CD4-positive, alpha-beta T cell treated with Interleukin-2 at 100 ng/mL for 4 hours (primary cell): Measurements from ENCODE around the gene GNAT3.

Experiments
- DNase-seq: peaks from one replicate; pipeline ENCODE4 v3.0.0-alpha.2; 2020; ENCODE audit warnings: low spot score

Gene GNAT3

DNA sequence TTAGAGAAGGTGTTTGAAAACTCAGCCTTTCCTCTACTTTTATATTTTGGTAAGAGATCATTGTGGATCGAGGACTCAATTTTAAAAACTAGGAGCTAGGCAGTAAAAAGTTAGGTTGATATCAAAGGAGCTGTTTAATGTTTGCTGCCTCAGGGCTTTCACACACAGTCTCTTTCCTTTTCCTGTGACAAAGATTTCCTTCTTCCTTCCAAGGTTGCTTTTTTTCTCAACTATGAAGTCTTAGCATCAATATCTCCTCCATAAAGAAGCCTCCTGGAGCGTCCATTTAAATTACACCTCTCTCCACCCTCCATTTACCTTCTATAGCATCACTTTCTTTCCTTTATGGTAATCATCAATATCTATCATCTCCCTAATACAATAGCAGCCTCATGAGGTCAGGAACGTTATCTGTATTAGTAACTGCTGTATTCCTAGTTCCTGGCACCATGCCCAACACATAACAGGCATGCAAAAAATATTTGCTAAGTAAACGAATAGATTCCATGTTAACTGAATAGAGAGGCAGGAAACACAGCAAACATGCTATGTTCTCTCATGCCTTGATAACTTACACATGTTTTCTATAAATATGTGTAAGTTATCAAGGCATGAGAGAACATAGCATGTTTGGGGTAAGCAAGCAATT lies 48.5 kb downstream of the GNAT3 start:
- DNase-seq, result no peak

DNA sequence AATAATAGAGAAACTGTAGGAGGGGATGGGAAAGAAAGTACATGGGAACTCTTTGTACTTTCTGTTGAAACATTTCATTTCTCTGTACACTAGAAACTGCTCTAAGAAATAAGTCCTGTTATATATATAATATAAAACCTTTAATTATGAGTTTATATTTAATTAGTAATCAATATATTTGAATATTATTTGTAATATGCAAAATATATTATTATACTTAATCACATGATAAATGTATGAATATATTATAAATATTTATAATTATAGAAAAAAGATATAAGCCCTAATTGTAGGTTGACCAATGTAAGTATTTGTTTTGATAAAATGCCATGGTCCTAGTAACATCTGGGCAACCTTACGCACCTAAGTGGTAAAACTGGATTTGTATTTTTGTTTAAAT lies 51.0 kb downstream of the GNAT3 start:
- DNase-seq, result no peak

DNA sequence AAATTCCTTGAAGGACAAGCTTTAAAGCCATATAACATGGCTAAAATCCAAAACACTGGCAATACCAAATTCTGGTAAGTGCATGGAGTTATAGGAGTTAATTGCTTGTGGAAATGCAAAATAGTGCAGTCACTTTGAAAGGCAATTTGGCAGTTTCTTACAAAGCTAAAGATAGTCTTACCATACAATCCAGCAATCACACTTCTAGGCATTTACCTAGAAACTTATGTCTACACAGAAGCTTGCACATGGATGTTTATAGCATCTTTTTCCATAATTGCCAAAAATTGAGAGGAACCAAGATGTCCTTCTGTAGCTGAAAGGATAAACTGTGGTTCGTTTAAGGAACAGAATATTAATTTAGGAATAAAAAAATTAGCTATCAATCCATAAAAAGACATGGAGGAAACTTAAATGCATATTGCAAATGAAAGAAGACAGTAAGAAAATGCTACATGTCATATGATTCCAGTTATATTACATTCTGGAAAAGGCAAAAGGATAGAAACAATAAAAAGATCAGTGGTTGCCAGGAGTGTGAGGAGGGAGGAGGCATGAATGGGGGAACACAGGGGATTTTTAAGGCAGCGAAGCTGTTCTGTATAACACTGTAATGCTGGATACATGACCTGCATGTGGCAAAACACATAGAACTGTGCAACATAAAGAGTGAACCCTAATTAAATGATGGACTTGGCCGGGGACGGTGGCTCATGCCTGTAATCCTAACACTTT lies 51.9 kb downstream of the GNAT3 start:
- no peak for DNase-seq

DNA sequence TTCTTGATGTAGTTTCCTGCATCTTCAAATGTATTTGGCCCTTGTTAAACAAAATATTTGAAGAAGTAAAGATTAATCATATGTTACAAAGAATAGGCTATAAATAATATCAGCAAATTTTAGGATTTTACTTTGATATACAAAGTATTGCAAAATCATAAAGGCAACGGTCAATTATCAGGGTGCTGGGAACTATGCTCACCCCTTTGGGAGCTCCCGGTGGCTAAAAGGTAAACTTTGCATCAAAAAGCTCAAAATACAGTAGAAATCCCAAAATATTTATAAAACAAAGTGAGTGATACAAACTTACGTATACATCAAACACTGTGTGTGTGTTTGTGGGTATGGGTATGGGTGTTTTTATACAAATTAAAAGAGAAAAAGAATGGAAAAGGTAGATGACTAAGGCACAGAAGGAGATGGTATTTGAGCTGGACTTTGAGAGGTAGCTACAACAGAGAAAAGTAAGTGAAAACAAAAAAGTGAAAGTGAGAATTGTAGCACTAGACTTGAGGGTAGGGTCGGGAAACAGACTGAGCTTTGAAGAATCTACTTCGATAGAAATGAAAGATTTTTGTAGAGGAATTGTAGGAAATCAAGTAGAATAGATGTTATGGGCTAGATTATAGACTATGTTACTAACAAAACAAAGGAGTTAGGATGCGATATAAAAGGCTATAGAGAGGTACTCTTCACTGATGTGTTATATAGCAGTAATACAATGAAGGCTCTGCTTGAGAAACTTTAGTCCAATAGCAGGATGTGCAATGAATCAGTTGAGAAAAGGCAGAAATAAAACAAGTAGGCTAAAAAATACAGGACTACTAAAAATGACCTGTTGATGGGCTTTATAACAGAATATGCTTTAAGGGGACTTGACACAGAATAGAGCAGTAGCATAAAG lies 52.8 kb downstream of the GNAT3 start:
- DNase-seq, result no peak

DNA sequence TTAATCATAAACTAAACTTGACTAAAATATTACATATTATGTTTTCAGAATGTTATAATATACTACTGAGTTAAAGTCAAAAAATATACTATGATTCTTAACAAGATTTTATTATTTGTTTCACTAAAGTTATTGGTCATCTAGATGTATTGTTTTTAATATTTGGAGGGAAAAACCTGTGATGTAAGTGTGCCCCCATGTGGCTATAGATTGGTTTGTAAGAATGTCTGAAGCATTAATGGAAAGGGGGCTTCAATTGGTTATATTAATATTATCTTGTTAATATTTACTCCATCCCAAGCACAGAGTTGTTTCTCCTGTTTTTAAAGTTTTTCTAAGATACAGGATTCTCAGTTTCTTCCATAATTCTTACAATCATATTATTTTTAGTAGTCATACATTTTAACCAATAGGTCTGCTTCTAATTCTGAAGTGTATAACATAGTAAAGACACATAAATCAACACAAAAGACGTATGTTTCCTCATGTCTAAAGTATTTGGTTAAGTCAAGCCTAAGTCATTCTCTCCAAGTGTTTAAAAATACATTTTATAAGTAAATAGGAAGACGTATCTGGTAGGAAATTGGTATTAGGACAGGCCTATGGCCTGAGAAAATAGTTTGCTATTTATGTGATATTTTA lies 58.0 kb downstream of the GNAT3 start:
- DNase-seq, result no peak

DNA sequence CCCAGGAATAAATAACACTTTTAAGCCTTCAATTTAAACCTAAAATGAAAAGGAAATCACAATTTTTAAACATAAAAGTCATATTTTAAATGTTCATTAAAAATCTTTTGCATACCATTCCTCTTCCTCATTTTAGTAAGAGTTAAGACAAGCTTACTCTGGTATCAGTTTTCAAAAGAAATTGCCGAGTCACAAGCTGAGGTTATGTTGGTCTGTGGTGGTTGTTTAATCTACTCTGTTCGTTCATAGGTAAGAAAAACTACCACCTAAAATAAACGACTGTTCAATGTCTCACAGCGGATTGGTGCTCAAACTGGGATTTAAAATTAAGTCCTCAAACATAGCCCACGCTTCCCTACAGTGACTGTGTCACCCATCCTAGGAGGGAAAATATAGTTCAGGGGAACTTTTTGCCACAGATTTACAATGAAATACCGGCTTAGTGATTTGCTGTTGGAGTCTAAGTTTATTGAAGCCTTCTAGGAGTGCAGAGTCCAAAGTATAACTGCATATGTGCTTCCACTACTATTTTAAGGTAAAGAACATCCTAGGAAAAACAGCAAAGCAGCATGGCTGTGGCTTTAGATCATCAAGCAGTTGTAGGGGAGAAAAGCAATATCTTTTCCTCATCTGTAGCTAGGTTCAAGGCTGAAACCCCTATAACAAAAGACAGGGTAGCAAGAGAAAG lies 61.1 kb downstream of the GNAT3 start:
- DNase-seq, result no peak

DNA sequence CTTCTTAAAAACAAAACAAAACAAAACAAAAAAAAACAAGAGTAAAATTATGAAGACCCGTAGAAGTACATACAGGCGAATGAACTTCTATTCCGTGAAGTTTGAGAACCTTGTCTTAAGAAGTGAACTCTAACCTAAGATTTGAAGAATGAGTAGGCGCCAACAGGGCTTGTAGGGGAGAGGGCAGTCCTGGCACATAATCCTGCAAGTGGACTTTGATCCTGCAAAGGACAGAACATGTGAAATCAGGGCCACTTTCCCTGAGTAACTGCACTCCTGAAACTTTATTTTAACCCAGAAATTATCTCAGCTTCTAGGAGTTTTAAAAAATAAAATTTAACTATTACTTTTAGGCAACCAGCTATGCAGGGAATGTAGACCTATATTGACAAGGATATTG lies 62.0 kb downstream of the GNAT3 start:
- no peak for DNase-seq

DNA sequence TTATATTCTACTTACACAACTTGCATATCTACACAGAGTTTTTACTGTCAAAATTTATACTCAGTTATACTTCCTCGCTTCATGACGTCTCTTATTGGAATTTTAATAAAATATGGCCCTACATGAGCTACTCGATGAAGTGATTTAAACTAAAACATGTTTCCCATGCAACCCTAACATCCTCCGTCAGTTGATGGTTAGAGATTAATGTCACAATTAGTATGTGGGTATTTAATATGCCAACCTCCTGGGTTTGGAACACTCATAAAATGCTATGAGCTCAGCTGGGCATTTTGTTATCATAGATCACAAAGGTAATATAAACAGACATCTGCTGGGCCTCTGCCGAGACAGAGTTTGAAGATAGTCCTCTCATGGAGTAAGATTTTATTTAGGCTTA lies 66.5 kb downstream of the GNAT3 start:
- DNase-seq, result no peak

DNA sequence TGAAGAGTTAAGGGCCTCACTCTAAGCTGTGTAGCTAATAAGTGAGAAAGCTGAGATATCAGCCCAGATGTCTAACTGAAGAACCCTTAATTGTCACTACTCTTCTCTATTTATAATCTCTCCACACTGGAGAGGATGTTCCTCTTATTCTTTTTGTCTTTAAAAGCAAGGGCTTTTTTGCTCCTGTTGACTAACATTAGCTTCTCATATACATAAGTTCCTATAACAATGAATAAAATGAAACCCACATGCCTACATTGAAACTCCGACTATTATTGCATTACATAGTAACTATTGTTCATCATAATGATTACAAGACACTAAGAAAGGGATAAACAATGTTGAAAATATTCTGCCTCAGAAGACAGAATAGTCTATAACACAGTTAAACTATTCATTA lies 67.1 kb downstream of the GNAT3 start:
- no peak for DNase-seq

DNA sequence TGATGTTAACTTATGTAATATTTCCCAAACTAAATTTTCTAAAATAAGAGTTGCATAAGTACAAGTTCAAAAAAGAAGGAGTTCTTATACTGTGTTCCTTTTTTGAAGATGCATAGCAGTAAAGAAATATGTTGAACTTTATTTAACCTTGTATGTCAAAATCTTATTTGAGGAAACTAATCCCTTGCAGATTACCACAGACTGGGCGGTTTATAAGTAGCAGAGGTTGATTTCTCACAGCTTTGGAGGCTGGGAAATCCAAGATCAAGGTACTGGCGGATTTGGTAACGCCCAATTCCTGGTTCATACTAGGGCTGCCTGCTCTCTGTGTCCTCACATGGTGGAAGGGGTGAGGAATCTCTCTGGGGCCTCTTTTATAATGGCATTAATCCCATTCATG lies 68.5 kb downstream of the GNAT3 start:
- DNase-seq, result no peak

DNA sequence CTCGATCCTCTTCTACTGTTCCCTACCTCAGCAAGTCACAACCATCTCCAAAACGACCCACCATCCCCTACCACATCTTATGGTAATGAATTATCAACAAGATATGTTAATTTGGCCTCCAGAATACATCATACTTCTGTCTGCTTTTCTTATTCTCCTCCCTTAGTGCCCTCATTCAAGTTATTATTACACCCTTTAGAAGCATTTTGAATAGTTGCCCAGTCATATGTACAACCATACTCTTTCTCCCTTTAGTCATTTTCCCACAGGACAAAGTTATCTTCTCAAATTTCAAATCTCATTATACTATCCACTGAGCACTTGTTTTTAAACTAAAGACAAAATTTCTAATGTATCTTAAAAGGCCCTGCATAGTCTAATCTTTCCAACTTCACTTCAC lies 71.0 kb downstream of the GNAT3 start:
- DNase-seq, result no peak

DNA sequence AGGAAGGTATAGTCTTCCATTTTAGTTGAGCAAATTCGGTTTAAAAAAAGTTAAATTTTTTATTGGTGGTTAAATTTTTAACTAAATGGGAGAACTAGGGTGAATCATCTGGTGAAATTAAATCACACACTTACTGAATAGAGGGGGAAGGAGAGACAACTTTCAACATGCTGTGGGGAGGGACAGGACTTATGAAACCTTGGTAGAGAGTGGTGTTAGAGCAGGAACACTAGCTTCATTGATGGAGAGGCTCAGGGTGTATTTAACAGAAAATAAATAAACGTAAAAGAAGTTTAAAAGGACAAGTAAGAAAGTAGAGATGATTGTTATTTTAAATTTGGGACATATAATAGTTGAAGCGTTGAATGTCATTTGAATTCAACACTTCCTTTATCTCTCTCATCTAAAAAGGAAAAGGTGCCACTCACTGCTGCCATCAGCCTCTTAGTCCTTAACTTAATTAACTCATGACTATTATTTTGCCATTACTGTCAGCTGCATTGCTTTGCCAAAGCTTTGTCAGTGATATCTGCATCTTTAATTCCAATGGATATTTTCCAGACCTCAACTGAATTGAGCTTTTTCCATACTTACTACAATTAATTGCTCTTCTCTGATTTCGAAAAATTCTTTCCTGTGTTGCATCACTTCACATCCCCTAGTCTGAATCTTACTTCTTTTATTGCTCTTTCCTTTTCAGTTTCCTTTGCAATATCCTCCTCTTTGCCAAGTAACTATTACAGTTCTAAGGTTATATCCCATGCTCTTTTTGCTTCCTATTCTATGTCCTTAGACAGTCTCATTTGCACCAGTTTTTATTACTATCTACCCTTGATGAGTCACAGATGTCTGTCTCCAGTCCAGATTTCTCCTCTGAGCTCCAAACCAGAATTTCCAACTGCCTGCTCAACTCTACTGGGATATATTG lies 71.7 kb downstream of the GNAT3 start:
- no peak for DNase-seq

DNA sequence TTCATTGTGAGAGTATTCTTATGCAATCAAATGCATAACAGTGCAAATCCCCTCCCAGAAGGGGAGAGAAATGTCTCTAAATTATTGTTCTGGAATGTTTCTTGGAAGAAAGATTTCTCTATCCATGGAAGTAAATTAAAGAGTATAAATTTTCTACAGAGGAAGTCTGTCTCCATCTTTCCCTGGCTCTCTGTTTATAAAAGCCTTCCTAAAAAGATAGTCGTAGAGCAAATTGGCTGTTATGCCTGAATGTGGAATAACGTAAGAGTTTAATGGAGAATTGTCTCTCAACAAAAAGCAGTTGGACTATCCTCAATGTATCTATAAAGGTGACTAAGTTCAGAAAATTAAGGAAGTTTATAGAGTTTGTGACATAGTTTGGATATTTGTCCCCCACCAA lies 76.3 kb downstream of the GNAT3 start:
- DNase-seq, result no peak

DNA sequence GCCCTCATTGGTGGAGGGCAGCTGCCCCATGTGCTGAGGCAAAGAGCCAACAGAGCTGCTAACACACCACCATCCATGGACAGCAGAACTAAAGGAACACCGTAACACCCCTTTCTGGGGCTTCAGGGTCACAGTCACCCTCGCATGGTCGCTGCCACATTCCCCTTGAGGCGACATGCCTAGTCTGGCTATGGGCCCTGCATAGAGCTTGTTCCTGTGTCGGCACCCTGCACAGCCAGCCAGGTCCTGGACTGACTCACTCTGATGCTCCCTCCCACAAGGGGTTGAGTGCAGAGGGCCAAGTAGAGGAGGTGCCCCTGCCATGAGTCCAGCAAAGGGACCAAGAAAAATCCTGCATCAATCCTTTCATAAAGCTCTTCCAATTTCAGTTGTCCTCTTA lies 77.8 kb downstream of the GNAT3 start:
- DNase-seq, result no peak

DNA sequence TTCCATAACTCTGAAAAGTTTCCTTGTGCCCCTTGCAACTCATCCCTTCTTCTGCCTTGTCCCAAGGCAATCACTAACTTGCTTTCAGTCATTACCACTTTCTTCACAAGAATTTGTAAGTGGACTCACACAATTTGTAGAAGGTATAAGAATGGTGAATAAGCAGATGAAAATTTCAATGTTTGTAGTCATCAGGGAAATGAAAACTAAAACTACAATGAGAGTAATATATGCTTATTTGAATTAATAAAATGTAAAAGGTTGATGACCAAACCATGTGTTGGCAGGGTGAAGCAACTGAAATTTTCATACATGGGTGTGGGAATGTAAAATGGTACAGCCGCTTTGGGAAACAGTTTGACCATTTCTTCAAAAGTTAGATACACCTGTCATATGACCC lies 79.7 kb downstream of the GNAT3 start:
- DNase-seq, result no peak

DNA sequence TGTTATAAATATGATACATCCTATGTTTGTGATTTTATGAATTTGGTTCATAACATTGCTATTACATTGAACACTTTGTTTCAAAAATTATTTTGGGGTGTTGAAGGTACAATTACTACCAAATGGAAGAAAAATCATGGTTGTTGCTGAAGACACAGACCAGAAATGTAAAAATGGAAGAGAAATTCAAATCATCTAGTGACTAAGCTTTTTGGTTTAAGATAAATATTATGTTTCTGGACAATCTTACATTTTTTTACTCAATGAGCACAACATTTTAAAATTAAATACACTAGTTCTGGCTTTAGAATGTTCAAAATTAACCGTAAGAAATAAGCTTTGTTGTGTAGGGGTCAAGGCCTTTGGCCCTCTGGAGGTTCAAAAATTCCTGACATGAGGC lies 82.7 kb downstream of the GNAT3 start:
- DNase-seq, result no peak

DNA sequence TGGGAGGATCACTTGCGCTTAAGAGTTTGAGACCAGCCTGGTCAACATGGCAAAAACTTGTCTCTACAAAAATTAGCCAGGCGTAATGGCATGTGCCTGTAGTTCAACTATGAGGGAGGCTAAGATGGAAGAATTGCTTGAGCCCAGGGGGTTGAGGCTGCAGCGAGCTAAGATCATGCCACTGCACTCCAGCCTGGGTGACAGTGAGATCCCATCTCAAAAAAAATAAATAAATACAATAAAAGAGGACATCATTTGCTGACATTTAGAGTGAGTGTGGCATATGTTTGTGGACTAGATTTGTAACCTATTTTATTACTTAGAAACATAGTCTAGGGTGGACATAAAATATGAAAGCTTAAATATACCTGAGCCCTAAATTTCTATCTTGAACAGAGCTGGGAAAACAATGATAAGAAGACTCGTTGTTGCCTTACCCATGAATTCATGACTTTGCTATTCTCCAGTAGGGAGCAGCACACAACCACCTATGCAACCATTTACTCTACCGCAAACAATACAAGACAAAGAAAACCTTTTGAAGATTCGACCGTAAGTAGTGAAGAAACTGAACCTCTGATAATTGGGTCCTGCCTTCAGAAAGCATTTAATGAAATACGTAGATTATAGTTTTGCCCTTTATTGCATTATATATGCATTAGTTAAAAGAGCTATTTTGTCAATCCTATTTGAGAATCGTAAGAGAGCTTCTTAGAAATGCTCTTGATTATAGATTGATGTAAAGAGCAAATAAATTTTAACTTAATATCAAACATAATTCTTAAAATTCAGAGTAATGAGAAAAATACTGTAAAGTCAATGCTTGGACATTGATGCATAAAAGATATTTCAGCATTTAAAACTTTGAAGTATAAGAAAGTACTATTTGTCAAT lies 83.5 kb downstream of the GNAT3 start:
- no peak for DNase-seq

DNA sequence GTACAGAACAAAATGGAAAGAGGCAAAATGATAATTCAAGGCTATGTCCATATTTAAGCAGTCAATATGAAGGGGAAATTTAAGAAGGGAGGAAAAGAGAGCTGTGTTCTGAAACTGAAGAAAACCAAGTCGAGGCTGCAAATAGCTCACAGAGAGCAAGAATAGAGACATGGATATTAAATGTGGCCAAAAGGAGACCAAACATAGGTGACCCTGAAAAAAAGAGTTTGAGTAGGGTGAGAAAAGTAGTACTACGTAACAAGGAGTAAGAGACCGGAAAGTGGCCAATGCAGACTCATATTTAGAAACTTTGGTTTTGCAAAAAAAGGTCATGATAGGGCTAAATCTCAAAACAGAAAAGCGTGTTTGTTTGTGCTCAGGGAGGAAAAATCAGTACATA lies 84.6 kb downstream of the GNAT3 start:
- DNase-seq, result no peak

DNA sequence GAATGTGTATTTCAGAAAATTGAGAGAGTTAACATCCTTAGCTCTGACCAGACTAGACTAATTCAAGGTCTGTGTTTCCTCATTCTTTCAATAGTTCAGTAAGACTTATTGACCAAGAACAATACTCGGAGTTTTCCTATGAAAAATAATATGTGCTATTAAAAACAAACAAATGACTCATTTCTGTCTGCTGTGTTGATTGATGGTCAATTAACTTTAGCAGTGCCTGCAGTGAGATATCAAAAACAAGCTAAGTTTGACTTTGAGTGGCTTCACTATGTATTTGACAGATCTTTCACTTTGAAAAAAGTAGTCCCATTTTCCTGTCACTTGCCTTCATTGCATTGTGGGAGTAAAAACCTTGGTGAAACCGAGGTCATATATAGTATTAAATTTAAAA lies 91.0 kb downstream of the GNAT3 start:
- no peak for DNase-seq
